IMR-90 (cell line): ENCODE results near the gene CD99L2.

ENCODE experiments used
- MAFK ChIP-seq: IDR thresholded peaks from 2 replicates; pipeline ENCODE4 v1.6.1; 2012; ENCODE audit warnings: low read depth, low read length, improper control_type of control experiment
- TF ChIP-seq, protein P1 (sequence below): conservative IDR thresholded peaks from 2 replicates; pipeline ENCODE4 v1.5.1; 2012; ENCODE audit warnings: mild to moderate bottlenecking, low read depth, low read length, improper control_type of control experiment

DNA sequence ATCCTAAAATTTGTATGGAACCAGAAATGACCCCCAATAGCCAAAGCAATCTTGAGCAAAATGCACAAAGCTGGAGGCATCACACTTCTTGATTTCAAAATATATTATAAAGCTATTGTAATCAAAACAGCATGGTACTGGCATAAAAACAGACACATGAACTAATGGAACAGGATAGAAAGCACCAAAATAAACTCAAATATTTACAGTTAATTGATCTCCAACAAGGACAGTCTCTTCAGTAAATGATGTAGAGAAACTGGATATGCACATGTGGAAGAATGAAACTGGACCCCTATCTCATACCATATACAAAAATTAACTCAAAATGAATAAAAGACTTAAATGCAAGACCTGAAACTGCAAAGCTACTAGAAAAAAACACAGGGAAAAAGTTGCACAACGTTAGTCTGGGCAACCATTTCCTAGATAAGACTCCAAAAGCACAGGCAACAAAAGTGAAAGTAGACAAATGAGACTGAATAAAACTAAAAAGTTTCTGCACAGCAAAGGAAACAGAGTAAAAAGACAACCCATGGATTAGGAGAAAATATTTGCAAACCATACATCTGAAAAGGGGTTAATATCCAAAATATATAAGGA is 64.9 kb downstream of the CD99L2 start:
- TF ChIP-seq, protein P1, sequence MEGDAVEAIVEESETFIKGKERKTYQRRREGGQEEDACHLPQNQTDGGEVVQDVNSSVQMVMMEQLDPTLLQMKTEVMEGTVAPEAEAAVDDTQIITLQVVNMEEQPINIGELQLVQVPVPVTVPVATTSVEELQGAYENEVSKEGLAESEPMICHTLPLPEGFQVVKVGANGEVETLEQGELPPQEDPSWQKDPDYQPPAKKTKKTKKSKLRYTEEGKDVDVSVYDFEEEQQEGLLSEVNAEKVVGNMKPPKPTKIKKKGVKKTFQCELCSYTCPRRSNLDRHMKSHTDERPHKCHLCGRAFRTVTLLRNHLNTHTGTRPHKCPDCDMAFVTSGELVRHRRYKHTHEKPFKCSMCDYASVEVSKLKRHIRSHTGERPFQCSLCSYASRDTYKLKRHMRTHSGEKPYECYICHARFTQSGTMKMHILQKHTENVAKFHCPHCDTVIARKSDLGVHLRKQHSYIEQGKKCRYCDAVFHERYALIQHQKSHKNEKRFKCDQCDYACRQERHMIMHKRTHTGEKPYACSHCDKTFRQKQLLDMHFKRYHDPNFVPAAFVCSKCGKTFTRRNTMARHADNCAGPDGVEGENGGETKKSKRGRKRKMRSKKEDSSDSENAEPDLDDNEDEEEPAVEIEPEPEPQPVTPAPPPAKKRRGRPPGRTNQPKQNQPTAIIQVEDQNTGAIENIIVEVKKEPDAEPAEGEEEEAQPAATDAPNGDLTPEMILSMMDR: no peak
- TF ChIP-seq MAFK: no peak
